ENCODE measurements around the gene RPL9. TPM values are rescaled to one million over a fixed set of nuclear protein-coding genes. Genes with fewer than 3 reads are reported as not detected.

Gene RPL9
- total and polyA plus RNA-seq, 2 of the 8 experiments (the other 6 are each of a cell fraction or from before 2014, with no cell fraction given), result 1,161 to 1,184 TPM

DNA sequence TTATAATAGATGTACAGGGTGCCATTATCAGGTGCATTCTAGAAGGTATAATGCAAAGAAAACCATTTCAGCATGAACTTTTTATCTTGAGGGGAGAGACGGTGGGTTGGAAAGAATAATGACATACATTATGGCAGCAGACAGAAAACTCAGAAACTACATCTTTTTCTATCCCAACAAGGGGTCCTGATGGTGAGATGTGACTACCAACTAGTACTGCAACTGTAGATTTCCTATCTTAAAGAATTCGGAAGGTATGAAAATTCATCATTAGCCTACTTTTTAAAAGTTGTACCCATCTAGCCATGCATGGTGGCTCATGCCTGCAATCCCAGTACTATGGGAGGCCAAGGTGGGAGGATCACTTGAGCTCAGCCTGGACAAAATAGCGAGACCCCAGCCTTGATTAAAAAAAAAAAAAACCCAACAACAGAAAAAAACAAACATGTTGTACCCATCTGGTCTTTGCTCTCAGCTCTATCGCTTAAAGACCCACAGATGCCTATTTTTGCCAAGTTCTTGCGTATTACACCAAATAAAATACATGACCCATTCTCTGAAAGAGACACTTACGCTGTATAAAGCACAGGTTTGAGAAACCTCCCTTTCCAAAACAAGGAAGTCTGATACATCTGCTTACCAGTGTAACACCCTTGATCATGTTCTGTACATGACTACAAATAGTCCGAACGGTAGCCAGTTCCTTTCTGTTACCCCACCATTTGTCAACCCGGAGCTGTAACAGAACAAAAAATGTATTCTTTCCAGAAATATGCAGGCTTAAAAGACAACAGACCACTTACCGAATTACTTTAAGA is 1.6 kb downstream of the RPL9 start:
- peak overlapping the region; percentile 77 to 87 for H3K4me2 ChIP-seq (ENCODE audit: insufficient read depth in 1 of 2, low read depth in 2 of 2, low read length in 2 of 2)
- H4K8ac ChIP-seq (ENCODE audit: extremely low read depth, insufficient read depth, low read length), result no peak overlapping the region
- no peak overlapping the region for H4K91ac ChIP-seq (replicated peaks; ENCODE audit: insufficient read length, low read length)
- peaks cover 8 to 13% of the 10 kb centered on the region in 2 experiments for H4K20me1 ChIP-seq (replicated peaks in 1 of 2; ENCODE audit: control insufficient read depth in 1 of 2, insufficient read depth in 2 of 2, low read length in 2 of 2)
- H2BK12ac ChIP-seq (ENCODE audit: low read depth, low read length), result no peak overlapping the region
- no peak overlapping the region for H2BK120ac ChIP-seq (replicated peaks; ENCODE audit: low read depth, low read length)
- peaks cover 0 to 45% of the 10 kb centered on the region in 2 experiments; a peak in 3 of 4 replicates for H3K79me2 ChIP-seq (ENCODE audit: control insufficient read depth in 1 of 2, insufficient read depth in 2 of 2, low read length in 2 of 2)
- POLR2A ChIA-PET (ENCODE audit: partially characterized antibody), result interaction anchor here (0.5 to 6.4 kb wide), 27 partner anchors 8 to 614 kb away, joined by 3 to 133 read pairs (median 4); partner anchors contain the start of genes RFC1, SMIM14 and UGDH
- peak overlapping the region in 3 of 4 experiments; percentile 40 to 99 (median 41); a peak in 3 of 7 replicates for H3K9ac ChIP-seq (replicated peaks in 1 of 4; ENCODE audit: extremely low read depth in 1 of 4, low read depth in 3 of 4, low read length in 3 of 4)
- no peak overlapping the region for H2BK5ac ChIP-seq (ENCODE audit: low read depth, low read length)
- WGBS, 2 experiments (ENCODE audit: extremely low coverage in 1 of 2, insufficient coverage in 1 of 2, insufficient read length in 1 of 2, insufficient replicate concordance in 2 of 2, low coverage in 1 of 2, low lambda C conversion rate in 2 of 2, missing lambda C conversion rate in 1 of 2), result 85% methylated on average over 10 of the region's 10 CpGs; no CpG with 5 or more reads in 1 of the 2 experiments
- FAIRE-seq (no peak), DNase-seq (ENCODE audit: low read depth in 1 of 2, low spot score in 2 of 2) (no peak)
- no peak overlapping the region for H3K23ac ChIP-seq (ENCODE audit: insufficient read length)
- no peak overlapping the region for H2AFZ ChIP-seq (ENCODE audit: low read length)
- no peak overlapping the region for H2AK5ac ChIP-seq (ENCODE audit: low read depth, low read length)
- no peak overlapping the region for H3K14ac ChIP-seq (ENCODE audit: insufficient read length)
- no peak overlapping the region for H4K5ac ChIP-seq (ENCODE audit: insufficient read length, low read depth, low read length)
- H3K4me1 ChIP-seq (replicated peaks in 1 of 4; ENCODE audit: control insufficient read depth in 3 of 4, insufficient read depth in 4 of 4, low read length in 3 of 4), result peaks cover 0 to 4% (median 2%) of the 10 kb centered on the region in 4 experiments; a peak in 2 of 7 replicates
- no peak overlapping the region for H3K56ac ChIP-seq (replicated peaks; ENCODE audit: insufficient read length, low read depth, low read length)
- no peaks in the 10 kb centered on the region for H3K27me3 ChIP-seq (replicated peaks in 1 of 4; ENCODE audit: control insufficient read depth in 3 of 4, extremely low read depth in 1 of 4, insufficient read depth in 3 of 4, low read length in 3 of 4)
- H3K79me1 ChIP-seq (ENCODE audit: low read depth, low read length), result no peaks in the 10 kb centered on the region; the same call in 1 of the 2 replicates
- no peak overlapping the region for H2BK20ac ChIP-seq (ENCODE audit: low read length)
- peaks cover 29 to 69% (median 55%) of the 10 kb centered on the region in 4 experiments for H3K36me3 ChIP-seq (ENCODE audit: control insufficient read depth in 2 of 4, insufficient read depth in 4 of 4, low read length in 3 of 4)
- H3K18ac ChIP-seq (ENCODE audit: extremely low read depth, low read length), result no peak overlapping the region
- no peak overlapping the region for H2BK15ac ChIP-seq (ENCODE audit: low read length)
- CTCF ChIA-PET (ENCODE audit: partially characterized antibody), result no interaction called here
- H3K4me3 ChIP-seq (ENCODE audit: extremely low read depth in 1 of 4, insufficient read depth in 2 of 4, low read depth in 3 of 4, low read length in 4 of 4), result peak overlapping the region; percentile 76 to 95 (median 92); a peak in 7 of 8 replicates
- H3K27ac ChIP-seq (ENCODE audit: low read depth, low read length), result 0 out of 2 replicates have a peak overlapping the region, but pooled peaks have one; percentile 14
- H3K9me3 ChIP-seq (ENCODE audit: insufficient read depth in 2 of 2, low read depth in 1 of 2, low read length in 1 of 2), result no peaks in the 10 kb centered on the region
- peaks cover 6% of the 10 kb centered on the region; the same call in 1 of the 2 replicates for H3K23me2 ChIP-seq (ENCODE audit: low read depth, low read length)
- H3K4ac ChIP-seq (replicated peaks; ENCODE audit: insufficient read length, low read depth, low read length), result no peak overlapping the region
- peak in 1 of 2 experiments; percentile 21; a peak in 1 of 3 replicates for TF ChIP-seq POLR2A (IDR thresholded peaks at IDR 0.05; ENCODE audit: control extremely low read depth in 1 of 2, low read depth in 2 of 2, low read length in 2 of 2)
- no peak for TF ChIP-seq KDM5A (IDR thresholded peaks at IDR 0.05; ENCODE audit: low read length)

All from H1 (cell line).